Endothelial cell of umbilical vein (primary cell): ENCODE results near the gene SLC16A11. TPM values are rescaled to one million over a fixed set of nuclear protein-coding genes. Genes with fewer than 3 reads are reported as not detected.

Source experiments
- BruUV-seq: library from RNA; stranded (reverse); fragments of 400-500 nt; replicated peaks from 2 replicates; lab custom pipeline; 2021; lab: Mats Ljungman, UMichigan
- CTCF ChIA-PET: fragments of 300-600, 350-600 bp; sonication (Branson Sonifier 250); formaldehyde crosslinking; loops from one replicate; lab custom pipeline; 2021; ENCODE audit warnings: antibody characterized with exemption, inconsistent platforms; lab: Charles Lee
- POLR2A ChIA-PET: fragments of 300-600, 350-600 bp; sonication (Branson Sonifier 250); formaldehyde crosslinking; loops from one replicate; lab custom pipeline; 2021; ENCODE audit warnings: antibody characterized with exemption, inconsistent platforms; lab: Charles Lee
- DNase-seq: peaks from one replicate; pipeline ENCODE4 v3.0.0-alpha.2; 2011; ENCODE audit warnings: low read depth, low spot score
- FAIRE-seq: peaks from 2 replicates; lab custom pipeline; 2011; peaks lifted over from hg19 to GRCh38; lab: Jason Lieb, UNC
- H2AFZ ChIP-seq: 2 replicates; pipeline ENCODE4 v1.6.0; 2012; ENCODE audit warnings: low read depth, low read length, control low read depth, inconsistent platforms
- H3K27ac ChIP-seq: 2 replicates; pipeline ENCODE4 v1.5.1; 2011; ENCODE audit warnings: low read depth, mild to moderate bottlenecking, control low read depth, low read length, moderate library complexity; ENCODE audit not compliant: insufficient read depth
- H3K27me3 ChIP-seq, 2 experiments: 2 replicates each; pipeline versions ENCODE4 v1.6.0 to v1.6.1; 2011; ENCODE audit warnings: low read length in 2 of 2, mixed read lengths in 1 of 2; ENCODE audit not compliant: control insufficient read depth in 2 of 2, insufficient read depth in 2 of 2
- H3K36me3 ChIP-seq, 2 experiments: 2 replicates in 1 of 2; 3 replicates in 1 of 2; pipeline ENCODE4 v1.5.1; 2011; ENCODE audit warnings: low read length in 2 of 2, mild to moderate bottlenecking in 1 of 2, moderate library complexity in 1 of 2; ENCODE audit not compliant: control insufficient read depth in 2 of 2, insufficient read depth in 2 of 2; ENCODE audit errors: extremely low read depth in 1 of 2
- H3K4me1 ChIP-seq: 3 replicates; pipeline ENCODE4 v1.5.1; 2011; ENCODE audit warnings: mild to moderate bottlenecking, low read length; ENCODE audit not compliant: control insufficient read depth, insufficient read depth; ENCODE audit errors: extremely low read depth
- H3K4me2 ChIP-seq: 2 replicates; pipeline ENCODE4 v1.6.1; 2011; ENCODE audit warnings: low read length, control low read depth, mixed read lengths; ENCODE audit not compliant: insufficient read depth
- H3K4me3 ChIP-seq, 3 experiments: fragments of 200-600 bp in 1 of 3; sonication (generic), shearing (Covaris generic) in 1 of 3; replicated peaks in 1 of 3; 2 replicates each; pipeline ENCODE4 v1.5.1; 2011 to 2016; ENCODE audit warnings: control low read depth in 3 of 3, low read length in 3 of 3, mild to moderate bottlenecking in 2 of 3, inconsistent platforms in 1 of 3, low read depth in 1 of 3, moderate library complexity in 1 of 3; ENCODE audit not compliant: insufficient read depth in 1 of 3
- H3K79me2 ChIP-seq: 2 replicates; pipeline ENCODE4 v1.6.0; 2012; ENCODE audit warnings: low read length, inconsistent platforms; ENCODE audit not compliant: control insufficient read depth, insufficient read depth
- H3K9ac ChIP-seq: replicated peaks from 2 replicates; pipeline ENCODE3; 2011; ENCODE audit warnings: low read length, control low read depth; ENCODE audit not compliant: insufficient read depth; ENCODE audit errors: extremely low read depth
- H3K9me1 ChIP-seq: replicated peaks from 3 replicates; pipeline ENCODE4 v1.6.0; 2011; ENCODE audit warnings: mild to moderate bottlenecking, low read length; ENCODE audit not compliant: control insufficient read depth, insufficient read depth; ENCODE audit errors: extremely low read depth
- H3K9me3 ChIP-seq: replicated peaks from 2 replicates; pipeline ENCODE4 v1.5.1; 2012; ENCODE audit warnings: low read length, inconsistent platforms; ENCODE audit not compliant: control insufficient read depth, insufficient read depth
- H4K20me1 ChIP-seq: replicated peaks from 2 replicates; pipeline ENCODE3; 2011; ENCODE audit warnings: mild to moderate bottlenecking, low read length; ENCODE audit not compliant: control insufficient read depth, insufficient read depth; ENCODE audit errors: extremely low read depth
- GATA2 ChIP-seq: IDR thresholded peaks from 2 replicates; pipeline ENCODE4 v1.7.0; 2011; ENCODE audit warnings: low read depth, mild to moderate bottlenecking, moderate library complexity, mixed read lengths, low read length; ENCODE audit not compliant: insufficient read length, insufficient read depth
- MYC ChIP-seq: IDR thresholded peaks from one replicate; pipeline ENCODE4 v1.6.1; 2011; ENCODE audit warnings: mild to moderate bottlenecking, low read depth, low read length
- POLR2A ChIP-seq: IDR thresholded peaks from 2 replicates; pipeline ENCODE4 v1.6.1; 2012; ENCODE audit warnings: low read depth, mild to moderate bottlenecking, control low read depth, low read length
- dilution Hi-C: fragments of 300-500 bp; cut with MboI; formaldehyde crosslinking; loops from one replicate; pipeline ENCODE4 v1.15.0; 2019; ENCODE audit warnings: low sequenced_read_pairs; ENCODE audit not compliant: extremely low pct_ligation_motif_present
- intact Hi-C: fragments of 100-400 bp; cut with micrococcal nuclease; formaldehyde crosslinking; loops from one replicate; pipeline ENCODE4 v1.10.0; 2022
- polyA plus RNA-seq, 4 experiments: library from polyadenylated mRNA; depleted of rRNA in 3 of 4; stranded (reverse) in 3 of 4; unstranded in 1 of 4; fragments of >200 nt; gene quantifications; 2 replicates each; pipeline versions ENCODE4 v1.2.1 to v1.2.3, GENCODE V29; 2011 to 2012; ENCODE audit warnings: missing spikeins in 1 of 4
- total RNA-seq: library from RNA; stranded (reverse); gene quantifications from 2 replicates; pipeline ENCODE4 v1.2.3, GENCODE V29; 2021
- TF ChIP-seq, protein P1 (sequence below), 2 donors: IDR thresholded peaks; 1 replicate in 1 of 2; 2 replicates in 1 of 2; pipeline ENCODE4 v1.5.1; 2011; ENCODE audit warnings: low read length in 2 of 2, mild to moderate bottlenecking in 2 of 2, moderate library complexity in 2 of 2, control low read depth in 1 of 2, inconsistent platforms in 1 of 2, low read depth in 1 of 2; ENCODE audit not compliant: insufficient read depth in 1 of 2; ENCODE audit errors: extremely low read depth in 1 of 2

The SLC16A11 gene
- total and polyA plus RNA-seq, 2 donors (not counting 3 experiments of a cell fraction or from before 2014, with no cell fraction given): 0.95 to 1.4 TPM

- H3K79me2 ChIP-seq: peaks cover 8% of the 10 kb centered on the region
- H3K4me2 ChIP-seq: no peak overlapping the region
- POLR2A ChIA-PET: no interaction called here
- no peaks in the 10 kb centered on the region for H3K27me3 ChIP-seq
- DNase-seq (no peak), FAIRE-seq (no peak)
- no peaks in the 10 kb centered on the region for H3K4me1 ChIP-seq
- intact Hi-C loops (no loop called here), dilution Hi-C loops (no loop called here)
- TF ChIP-seq POLR2A (no peak), GATA2 (no peak), MYC (no peak)
- H3K27ac ChIP-seq: no peak overlapping the region
- H3K9ac ChIP-seq: no peak overlapping the region
- no peak overlapping the region for H3K4me3 ChIP-seq
- CTCF ChIA-PET: interaction anchor here (0.6 to 5.8 kb wide), 4 partner anchors 9 to 92 kb away, joined by 3 to 100 read pairs (median 24); no protein-coding TSS in a partner anchor
- no peaks in the 10 kb centered on the region for H3K9me1 ChIP-seq
- peaks cover 2% of the 10 kb centered on the region for H4K20me1 ChIP-seq
- peaks cover 16 to 24% of the 10 kb centered on the region in 2 experiments for H3K36me3 ChIP-seq
- H3K9me3 ChIP-seq: no peaks in the 10 kb centered on the region
- BruUV-seq: no TSS peak
- no peak overlapping the region for H2AFZ ChIP-seq
Observed at GRCh38 chr17:7002288-7003047, 41.4 kb downstream of the SLC16A11 start.

DNA sequence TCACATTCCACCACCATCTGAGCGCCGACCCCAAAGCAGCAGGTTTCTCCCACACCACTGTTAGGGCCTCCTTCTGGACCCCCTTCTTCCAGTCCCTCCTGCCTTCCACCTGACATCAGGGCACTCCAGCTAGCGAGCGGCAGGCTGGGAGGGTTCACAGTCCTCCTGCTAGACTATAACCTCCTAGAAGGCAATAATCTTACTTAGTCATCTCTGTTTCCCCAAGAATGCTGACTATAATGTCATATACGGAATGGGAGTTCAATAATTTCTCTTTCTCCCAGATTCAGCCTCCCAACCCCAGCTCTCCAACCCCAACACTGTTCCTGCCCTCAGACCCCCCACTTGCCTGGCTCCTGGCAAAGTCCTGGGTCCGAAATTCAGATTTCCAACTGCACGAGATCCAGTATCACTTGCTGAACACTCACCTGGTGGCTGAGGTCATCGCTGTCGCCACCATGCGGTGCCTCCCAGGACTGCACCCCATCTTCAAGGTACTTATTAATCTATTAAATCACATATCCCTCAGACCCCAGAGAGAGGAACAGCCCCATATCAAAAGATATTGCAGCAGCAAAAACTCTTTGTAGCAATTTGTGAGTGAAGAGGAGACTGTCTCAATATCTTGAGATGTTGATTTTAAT lies 42.5 kb downstream of the SLC16A11 start:
- H3K9ac ChIP-seq: no peak overlapping the region
- H3K9me1 ChIP-seq: no peaks in the 10 kb centered on the region
- no peak overlapping the region for H3K27ac ChIP-seq
- dilution Hi-C loops (no loop called here), intact Hi-C loops (no loop called here)
- peaks cover 2% of the 10 kb centered on the region for H4K20me1 ChIP-seq
- H3K79me2 ChIP-seq: no peaks in the 10 kb centered on the region
- BruUV-seq: no TSS peak
- peaks cover 16 to 24% of the 10 kb centered on the region in 2 experiments for H3K36me3 ChIP-seq
- DNase-seq: peak; percentile 59
- TF ChIP-seq, protein P1, sequence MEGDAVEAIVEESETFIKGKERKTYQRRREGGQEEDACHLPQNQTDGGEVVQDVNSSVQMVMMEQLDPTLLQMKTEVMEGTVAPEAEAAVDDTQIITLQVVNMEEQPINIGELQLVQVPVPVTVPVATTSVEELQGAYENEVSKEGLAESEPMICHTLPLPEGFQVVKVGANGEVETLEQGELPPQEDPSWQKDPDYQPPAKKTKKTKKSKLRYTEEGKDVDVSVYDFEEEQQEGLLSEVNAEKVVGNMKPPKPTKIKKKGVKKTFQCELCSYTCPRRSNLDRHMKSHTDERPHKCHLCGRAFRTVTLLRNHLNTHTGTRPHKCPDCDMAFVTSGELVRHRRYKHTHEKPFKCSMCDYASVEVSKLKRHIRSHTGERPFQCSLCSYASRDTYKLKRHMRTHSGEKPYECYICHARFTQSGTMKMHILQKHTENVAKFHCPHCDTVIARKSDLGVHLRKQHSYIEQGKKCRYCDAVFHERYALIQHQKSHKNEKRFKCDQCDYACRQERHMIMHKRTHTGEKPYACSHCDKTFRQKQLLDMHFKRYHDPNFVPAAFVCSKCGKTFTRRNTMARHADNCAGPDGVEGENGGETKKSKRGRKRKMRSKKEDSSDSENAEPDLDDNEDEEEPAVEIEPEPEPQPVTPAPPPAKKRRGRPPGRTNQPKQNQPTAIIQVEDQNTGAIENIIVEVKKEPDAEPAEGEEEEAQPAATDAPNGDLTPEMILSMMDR (IDR thresholded peaks at IDR 0.05; ENCODE audit: extremely low read depth in 1 of 2, insufficient read depth in 1 of 2, low read depth in 1 of 2, low read length in 2 of 2): peak; percentile 55 to 70
- TF ChIP-seq MYC (no peak), GATA2 (no peak)
- no peak overlapping the region for H2AFZ ChIP-seq
- no peaks in the 10 kb centered on the region for H3K4me1 ChIP-seq
- no peaks in the 10 kb centered on the region for H3K9me3 ChIP-seq
- H3K4me2 ChIP-seq: no peak overlapping the region
- no peak overlapping the region for H3K4me3 ChIP-seq
- POLR2A ChIA-PET: no interaction called here
- CTCF ChIA-PET: interaction anchor here (0.8 to 5.8 kb wide), 2 partner anchors 87 to 91 kb away, joined by 3 to 100 read pairs; no protein-coding TSS in a partner anchor
- H3K27me3 ChIP-seq: no peaks in the 10 kb centered on the region
- FAIRE-seq: peak; percentile 59
